Measurements from ENCODE around the gene FLT4.

FLT4 gene

GRCh38 chr5:180646289-180646962 lies 3.0 kb downstream of the FLT4 start:
- H3K36me3 ChIP-seq (ENCODE audit: control insufficient read depth, insufficient read depth, low read length), result no peaks in the 10 kb centered on the region
- peaks cover 33% of the 10 kb centered on the region for H3K27me3 ChIP-seq (ENCODE audit: control insufficient read depth, insufficient read depth, low read length)
- H3K4me3 ChIP-seq (ENCODE audit: low read depth, low read length), result no peak overlapping the region
- H3K9ac ChIP-seq (ENCODE audit: low read depth, low read length), result no peak overlapping the region
- no peaks in the 10 kb centered on the region for H3K9me3 ChIP-seq (ENCODE audit: control insufficient read depth, insufficient read depth, low read length)
- no peaks in the 10 kb centered on the region for H3K4me1 ChIP-seq (ENCODE audit: control insufficient read depth, insufficient read depth, low read length)

- H3K27me3 ChIP-seq (ENCODE audit: control insufficient read depth, insufficient read depth, low read length), result peaks cover 29% of the 10 kb centered on the region
- H3K4me1 ChIP-seq (ENCODE audit: control insufficient read depth, insufficient read depth, low read length), result no peaks in the 10 kb centered on the region
- no peaks in the 10 kb centered on the region for H3K36me3 ChIP-seq (ENCODE audit: control insufficient read depth, insufficient read depth, low read length)
- no peak overlapping the region for H3K9ac ChIP-seq (ENCODE audit: low read depth, low read length)
- H3K4me3 ChIP-seq (ENCODE audit: low read depth, low read length), result no peak overlapping the region
- H3K9me3 ChIP-seq (ENCODE audit: control insufficient read depth, insufficient read depth, low read length), result no peaks in the 10 kb centered on the region
Observed at GRCh38 chr5:180645274-180646204, 3.9 kb downstream of the FLT4 start.

- Histone ChIP-seq H3K9ac (ENCODE audit: low read depth, low read length) (no peak overlapping the region), H3K27me3 (ENCODE audit: control insufficient read depth, insufficient read depth, low read length) (peaks cover 22% of the 10 kb centered on the region), H3K4me3 (ENCODE audit: low read depth, low read length) (no peak overlapping the region), H3K9me3 (ENCODE audit: control insufficient read depth, insufficient read depth, low read length) (no peaks in the 10 kb centered on the region), H3K36me3 (ENCODE audit: control insufficient read depth, insufficient read depth, low read length) (no peaks in the 10 kb centered on the region), H3K4me1 (ENCODE audit: control insufficient read depth, insufficient read depth, low read length) (no peaks in the 10 kb centered on the region)
Observed at GRCh38 chr5:180644825-180645273, 4.6 kb downstream of the FLT4 start.

- no peaks in the 10 kb centered on the region for H3K36me3 ChIP-seq (ENCODE audit: control insufficient read depth, insufficient read depth, low read length)
- H3K4me3 ChIP-seq (ENCODE audit: low read depth, low read length), result no peak overlapping the region
- no peak overlapping the region for H3K9ac ChIP-seq (ENCODE audit: low read depth, low read length)
- no peaks in the 10 kb centered on the region for H3K9me3 ChIP-seq (ENCODE audit: control insufficient read depth, insufficient read depth, low read length)
- peaks cover 19% of the 10 kb centered on the region for H3K27me3 ChIP-seq (ENCODE audit: control insufficient read depth, insufficient read depth, low read length)
- H3K4me1 ChIP-seq (ENCODE audit: control insufficient read depth, insufficient read depth, low read length), result no peaks in the 10 kb centered on the region
Observed at GRCh38 chr5:180644129-180644824, 5.1 kb downstream of the FLT4 start.

GRCh38 chr5:180643191-180643851 lies 6.1 kb downstream of the FLT4 start:
- Histone ChIP-seq H3K4me3 (ENCODE audit: low read depth, low read length) (no peak overlapping the region), H3K4me1 (ENCODE audit: control insufficient read depth, insufficient read depth, low read length) (no peaks in the 10 kb centered on the region), H3K9me3 (ENCODE audit: control insufficient read depth, insufficient read depth, low read length) (no peaks in the 10 kb centered on the region), H3K36me3 (ENCODE audit: control insufficient read depth, insufficient read depth, low read length) (no peaks in the 10 kb centered on the region), H3K27me3 (ENCODE audit: control insufficient read depth, insufficient read depth, low read length) (peaks cover 15% of the 10 kb centered on the region), H3K9ac (ENCODE audit: low read depth, low read length) (no peak overlapping the region)

GRCh38 chr5:180642779-180643178 lies 6.6 kb downstream of the FLT4 start:
- Histone ChIP-seq H3K4me1 (ENCODE audit: control insufficient read depth, insufficient read depth, low read length) (no peaks in the 10 kb centered on the region), H3K36me3 (ENCODE audit: control insufficient read depth, insufficient read depth, low read length) (no peaks in the 10 kb centered on the region), H3K9ac (ENCODE audit: low read depth, low read length) (no peak overlapping the region), H3K27me3 (ENCODE audit: control insufficient read depth, insufficient read depth, low read length) (peaks cover 10% of the 10 kb centered on the region), H3K9me3 (ENCODE audit: control insufficient read depth, insufficient read depth, low read length) (no peaks in the 10 kb centered on the region), H3K4me3 (ENCODE audit: low read depth, low read length) (no peak overlapping the region)

GRCh38 chr5:180642181-180642775 lies 7.1 kb downstream of the FLT4 start:
- Histone ChIP-seq H3K36me3 (ENCODE audit: control insufficient read depth, insufficient read depth, low read length) (no peaks in the 10 kb centered on the region), H3K9ac (ENCODE audit: low read depth, low read length) (no peak overlapping the region), H3K4me1 (ENCODE audit: control insufficient read depth, insufficient read depth, low read length) (no peaks in the 10 kb centered on the region), H3K27me3 (ENCODE audit: control insufficient read depth, insufficient read depth, low read length) (peaks cover 6% of the 10 kb centered on the region), H3K4me3 (ENCODE audit: low read depth, low read length) (no peak overlapping the region), H3K9me3 (ENCODE audit: control insufficient read depth, insufficient read depth, low read length) (no peaks in the 10 kb centered on the region)

- Histone ChIP-seq H3K36me3 (ENCODE audit: control insufficient read depth, insufficient read depth, low read length) (no peaks in the 10 kb centered on the region), H3K4me1 (ENCODE audit: control insufficient read depth, insufficient read depth, low read length) (no peaks in the 10 kb centered on the region), H3K4me3 (ENCODE audit: low read depth, low read length) (no peak overlapping the region), H3K9me3 (ENCODE audit: control insufficient read depth, insufficient read depth, low read length) (no peaks in the 10 kb centered on the region), H3K9ac (ENCODE audit: low read depth, low read length) (no peak overlapping the region), H3K27me3 (ENCODE audit: control insufficient read depth, insufficient read depth, low read length) (no peaks in the 10 kb centered on the region)
Observed at GRCh38 chr5:180641566-180641900, 7.9 kb downstream of the FLT4 start.

- no peaks in the 10 kb centered on the region for H3K9me3 ChIP-seq (ENCODE audit: control insufficient read depth, insufficient read depth, low read length)
- no peak overlapping the region for H3K4me3 ChIP-seq (ENCODE audit: low read depth, low read length)
- no peak overlapping the region for H3K9ac ChIP-seq (ENCODE audit: low read depth, low read length)
- no peaks in the 10 kb centered on the region for H3K4me1 ChIP-seq (ENCODE audit: control insufficient read depth, insufficient read depth, low read length)
- H3K36me3 ChIP-seq (ENCODE audit: control insufficient read depth, insufficient read depth, low read length), result no peaks in the 10 kb centered on the region
- H3K27me3 ChIP-seq (ENCODE audit: control insufficient read depth, insufficient read depth, low read length), result no peaks in the 10 kb centered on the region
Observed at GRCh38 chr5:180640861-180641565, 8.4 kb downstream of the FLT4 start.

- H3K9ac ChIP-seq (ENCODE audit: low read depth, low read length), result no peak overlapping the region
- no peak overlapping the region for H3K4me3 ChIP-seq (ENCODE audit: low read depth, low read length)
- no peaks in the 10 kb centered on the region for H3K36me3 ChIP-seq (ENCODE audit: control insufficient read depth, insufficient read depth, low read length)
- no peaks in the 10 kb centered on the region for H3K27me3 ChIP-seq (ENCODE audit: control insufficient read depth, insufficient read depth, low read length)
- no peaks in the 10 kb centered on the region for H3K4me1 ChIP-seq (ENCODE audit: control insufficient read depth, insufficient read depth, low read length)
- H3K9me3 ChIP-seq (ENCODE audit: control insufficient read depth, insufficient read depth, low read length), result no peaks in the 10 kb centered on the region
Observed at GRCh38 chr5:180640611-180640860, 8.9 kb downstream of the FLT4 start.

Measured in iPS-15b (cell line).